Vagina (tissue), 2 donors: ENCODE measurements around the gene KRT222.

Experiments used
- POLR2AphosphoS5 ChIP-seq, 2 donors: sonication (generic); formaldehyde crosslinking; IDR thresholded peaks; one replicate each; pipeline ENCODE4 v1.9.0; 2017; ENCODE audit warnings: antibody characterized with exemption in 2 of 2, mild to moderate bottlenecking in 2 of 2, low read depth in 1 of 2; ENCODE audit not compliant: insufficient read depth in 1 of 2
- TF ChIP-seq, protein P1 (sequence below), 3 experiments: fragments of 450-650 bp in 2 of 3; fragments of 200-600 bp in 1 of 3; sonication (generic) in 1 of 3; IDR thresholded peaks; one replicate each; pipeline ENCODE4 v1.5.1; 2017 to 2019; ENCODE audit warnings: antibody characterized with exemption in 3 of 3, mild to moderate bottlenecking in 2 of 3, moderate library complexity in 2 of 3

GRCh38 chr17:40616592-40616991 is 48.4 kb downstream of the KRT222 start:
- no peak for TF ChIP-seq POLR2AphosphoS5 (IDR thresholded peaks at IDR 0.05; ENCODE audit: insufficient read depth in 1 of 2, low read depth in 1 of 2)
- TF ChIP-seq, protein P1, sequence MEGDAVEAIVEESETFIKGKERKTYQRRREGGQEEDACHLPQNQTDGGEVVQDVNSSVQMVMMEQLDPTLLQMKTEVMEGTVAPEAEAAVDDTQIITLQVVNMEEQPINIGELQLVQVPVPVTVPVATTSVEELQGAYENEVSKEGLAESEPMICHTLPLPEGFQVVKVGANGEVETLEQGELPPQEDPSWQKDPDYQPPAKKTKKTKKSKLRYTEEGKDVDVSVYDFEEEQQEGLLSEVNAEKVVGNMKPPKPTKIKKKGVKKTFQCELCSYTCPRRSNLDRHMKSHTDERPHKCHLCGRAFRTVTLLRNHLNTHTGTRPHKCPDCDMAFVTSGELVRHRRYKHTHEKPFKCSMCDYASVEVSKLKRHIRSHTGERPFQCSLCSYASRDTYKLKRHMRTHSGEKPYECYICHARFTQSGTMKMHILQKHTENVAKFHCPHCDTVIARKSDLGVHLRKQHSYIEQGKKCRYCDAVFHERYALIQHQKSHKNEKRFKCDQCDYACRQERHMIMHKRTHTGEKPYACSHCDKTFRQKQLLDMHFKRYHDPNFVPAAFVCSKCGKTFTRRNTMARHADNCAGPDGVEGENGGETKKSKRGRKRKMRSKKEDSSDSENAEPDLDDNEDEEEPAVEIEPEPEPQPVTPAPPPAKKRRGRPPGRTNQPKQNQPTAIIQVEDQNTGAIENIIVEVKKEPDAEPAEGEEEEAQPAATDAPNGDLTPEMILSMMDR (IDR thresholded peaks at IDR 0.05), result no peak
